OCI-LY7 (cell line): ENCODE results near the gene ARL15. TPM values are rescaled to one million over a fixed set of nuclear protein-coding genes. Genes with fewer than 3 reads are reported as not detected.

Experiments
- BruUV-seq: library from RNA; stranded (reverse); fragments of 400-500 nt; replicated peaks from 2 replicates; lab custom pipeline; 2021; lab: Mats Ljungman, UMichigan
- CTCF ChIA-PET: fragments of 300-600 bp; sonication (Branson Sonifier 250); formaldehyde crosslinking; loops from one replicate; lab custom pipeline; 2022; ENCODE audit warnings: antibody characterized with exemption; ENCODE audit not compliant: unreplicated experiment; lab: Charles Lee
- POLR2A ChIA-PET: fragments of 300-600 bp; sonication (Branson Sonifier 250); formaldehyde crosslinking; loops from one replicate; lab custom pipeline; 2022; ENCODE audit warnings: antibody characterized with exemption; lab: Charles Lee
- DNase-seq: peaks from one replicate; pipeline ENCODE4 v3.0.0-alpha.2; 2015; ENCODE audit warnings: low spot score
- H2AFZ ChIP-seq: fragments of 200-600 bp; sonication (generic), shearing (Covaris generic); 2 replicates; pipeline ENCODE4 v1.6.1; 2014; ENCODE audit warnings: mild to moderate bottlenecking, antibody characterized with exemption, low read length, moderate library complexity
- H3K27ac ChIP-seq: fragments of 200-600 bp; sonication (generic); 2 replicates; pipeline ENCODE4 v1.5.1; 2014; ENCODE audit warnings: mixed run types, low read depth, mild to moderate bottlenecking, moderate library complexity, low read length, inconsistent platforms; ENCODE audit not compliant: poor library complexity, severe bottlenecking
- H3K36me3 ChIP-seq: fragments of 200-600 bp; sonication (generic); 2 replicates; pipeline ENCODE4 v1.6.1; 2014; ENCODE audit warnings: mild to moderate bottlenecking, antibody characterized with exemption, low read length, moderate library complexity, mixed read lengths; ENCODE audit not compliant: insufficient read depth
- H3K4me1 ChIP-seq: fragments of 200-600 bp; sonication (generic); 2 replicates; pipeline ENCODE4 v1.5.1; 2014; ENCODE audit warnings: mild to moderate bottlenecking, low read length; ENCODE audit not compliant: insufficient read depth, poor library complexity, severe bottlenecking
- H3K4me2 ChIP-seq: fragments of 200-600 bp; sonication (generic); 2 replicates; pipeline ENCODE4 v1.6.1; 2014; ENCODE audit warnings: mild to moderate bottlenecking, low read length
- H3K4me3 ChIP-seq: fragments of 200-600 bp; sonication (generic); 2 replicates; pipeline ENCODE4 v1.5.1; 2014; ENCODE audit warnings: mild to moderate bottlenecking, low read depth, low read length; ENCODE audit not compliant: poor library complexity, severe bottlenecking
- H3K79me2 ChIP-seq: fragments of 200-600 bp; sonication (generic); 2 replicates; pipeline ENCODE4 v1.6.1; 2016; ENCODE audit warnings: low read depth, mild to moderate bottlenecking, low read length, moderate library complexity, mixed read lengths; ENCODE audit not compliant: insufficient read depth
- H3K9me2 ChIP-seq: fragments of 200-600 bp; sonication (generic); 2 replicates; pipeline ENCODE4 v1.6.1; 2016; ENCODE audit warnings: mild to moderate bottlenecking, low read length, mixed read lengths; ENCODE audit not compliant: insufficient read depth
- H3K9me3 ChIP-seq: fragments of 200-600 bp; sonication (generic); 2 replicates; pipeline ENCODE4 v1.6.1; 2014; ENCODE audit warnings: mild to moderate bottlenecking, mixed run types, low read length, mixed read lengths
- H4K20me1 ChIP-seq: fragments of 200-600 bp; sonication (generic); 2 replicates; pipeline ENCODE4 v1.6.1; 2014; ENCODE audit warnings: mild to moderate bottlenecking, antibody characterized with exemption, low read length, moderate library complexity, mixed read lengths; ENCODE audit not compliant: insufficient read depth
- EZH2phosphoT487 ChIP-seq: fragments of 200-600 bp; sonication (generic); IDR thresholded peaks from 2 replicates; pipeline ENCODE4 v1.6.1; 2018; ENCODE audit warnings: low read depth, borderline replicate concordance, mild to moderate bottlenecking, mixed run types, antibody characterized with exemption, low read length, moderate library complexity, mixed read lengths
- intact Hi-C: fragments of 100-400 bp; cut with micrococcal nuclease; formaldehyde crosslinking; loops from one replicate; pipeline ENCODE4 v1.10.0; 2022; ENCODE audit not compliant: unreplicated experiment
- total RNA-seq, 2 experiments: library from RNA; depleted of rRNA in 1 of 2; stranded (reverse); fragments of >200 nt in 1 of 2; shearing (Covaris generic) in 1 of 2; gene quantifications; 2 replicates each; pipeline ENCODE4 v1.2.3, GENCODE V29; 2014 to 2022
- TF ChIP-seq, protein P1 (sequence below): fragments of 200-600 bp; sonication (generic); conservative IDR thresholded peaks from 2 replicates; pipeline ENCODE4 v1.5.1; 2014; ENCODE audit warnings: mild to moderate bottlenecking, antibody characterized with exemption, low read length, moderate library complexity, mixed read lengths

Gene ARL15
- total RNA-seq, 2 experiments from 2014 or later: 18.8 to 24.4 TPM

- Histone ChIP-seq H3K4me1 (no peaks in the 10 kb centered on the region), H3K79me2 (no peaks in the 10 kb centered on the region), H3K4me2 (no peak overlapping the region), H3K4me3 (no peak overlapping the region), H4K20me1 (no peaks in the 10 kb centered on the region), H2AFZ (no peak overlapping the region), H3K27ac (no peak overlapping the region), H3K9me2 (no peaks in the 10 kb centered on the region), H3K36me3 (no peaks in the 10 kb centered on the region), H3K9me3 (no peaks in the 10 kb centered on the region)
- DNase-seq: no peak
- TF ChIP-seq, protein P1, sequence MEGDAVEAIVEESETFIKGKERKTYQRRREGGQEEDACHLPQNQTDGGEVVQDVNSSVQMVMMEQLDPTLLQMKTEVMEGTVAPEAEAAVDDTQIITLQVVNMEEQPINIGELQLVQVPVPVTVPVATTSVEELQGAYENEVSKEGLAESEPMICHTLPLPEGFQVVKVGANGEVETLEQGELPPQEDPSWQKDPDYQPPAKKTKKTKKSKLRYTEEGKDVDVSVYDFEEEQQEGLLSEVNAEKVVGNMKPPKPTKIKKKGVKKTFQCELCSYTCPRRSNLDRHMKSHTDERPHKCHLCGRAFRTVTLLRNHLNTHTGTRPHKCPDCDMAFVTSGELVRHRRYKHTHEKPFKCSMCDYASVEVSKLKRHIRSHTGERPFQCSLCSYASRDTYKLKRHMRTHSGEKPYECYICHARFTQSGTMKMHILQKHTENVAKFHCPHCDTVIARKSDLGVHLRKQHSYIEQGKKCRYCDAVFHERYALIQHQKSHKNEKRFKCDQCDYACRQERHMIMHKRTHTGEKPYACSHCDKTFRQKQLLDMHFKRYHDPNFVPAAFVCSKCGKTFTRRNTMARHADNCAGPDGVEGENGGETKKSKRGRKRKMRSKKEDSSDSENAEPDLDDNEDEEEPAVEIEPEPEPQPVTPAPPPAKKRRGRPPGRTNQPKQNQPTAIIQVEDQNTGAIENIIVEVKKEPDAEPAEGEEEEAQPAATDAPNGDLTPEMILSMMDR: no peak
- no peak for TF ChIP-seq EZH2phosphoT487
- CTCF ChIA-PET: no interaction called here
- POLR2A ChIA-PET: no interaction called here
- intact Hi-C loops: no loop called here
- no TSS peak for BruUV-seq
Measured at GRCh38 chr5:53913941-53914340, 396.4 kb downstream of the ARL15 start.

DNA sequence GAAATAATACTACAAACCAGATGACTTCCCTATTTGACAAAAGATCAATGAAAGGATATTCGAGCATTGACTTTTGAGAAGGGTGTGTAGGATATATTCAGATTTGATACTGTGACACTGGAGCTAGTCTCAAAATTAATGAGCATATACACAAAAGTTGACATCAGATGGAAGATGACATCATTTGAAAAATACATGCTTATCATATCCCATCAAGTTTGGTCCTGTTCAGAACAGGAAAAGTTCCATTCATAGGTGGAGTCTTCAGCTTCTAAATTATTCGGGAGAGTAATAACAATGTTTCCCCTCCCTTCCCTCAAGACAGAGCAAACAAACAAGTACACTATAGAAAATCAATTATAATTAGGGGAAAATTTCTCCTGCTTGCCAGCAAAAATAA lies 401.6 kb downstream of the ARL15 start:
- H4K20me1 ChIP-seq: no peaks in the 10 kb centered on the region
- H3K4me2 ChIP-seq: no peak overlapping the region
- no peak for TF ChIP-seq EZH2phosphoT487
- TF ChIP-seq, protein P1: no peak
- intact Hi-C loops: no loop called here
- ChIA-PET CTCF (no interaction called here), POLR2A (no interaction called here)
- no peaks in the 10 kb centered on the region for H3K36me3 ChIP-seq
- BruUV-seq: no TSS peak
- no peaks in the 10 kb centered on the region for H3K9me3 ChIP-seq
- H3K9me2 ChIP-seq: no peaks in the 10 kb centered on the region
- no peak for DNase-seq
- H3K79me2 ChIP-seq: no peaks in the 10 kb centered on the region
- H3K4me3 ChIP-seq: no peak overlapping the region
- no peak overlapping the region for H2AFZ ChIP-seq
- H3K27ac ChIP-seq: no peak overlapping the region
- no peaks in the 10 kb centered on the region for H3K4me1 ChIP-seq

- H3K36me3 ChIP-seq: no peaks in the 10 kb centered on the region
- CTCF ChIA-PET: no interaction called here
- H3K79me2 ChIP-seq: no peaks in the 10 kb centered on the region
- no peaks in the 10 kb centered on the region for H3K4me1 ChIP-seq
- H3K9me2 ChIP-seq: no peaks in the 10 kb centered on the region
- no peak overlapping the region for H3K4me2 ChIP-seq
- no peak overlapping the region for H3K4me3 ChIP-seq
- POLR2A ChIA-PET: no interaction called here
- H3K27ac ChIP-seq: no peak overlapping the region
- H3K9me3 ChIP-seq: no peaks in the 10 kb centered on the region
- TF ChIP-seq, protein P1: no peak
- no peak for TF ChIP-seq EZH2phosphoT487
- intact Hi-C loops: no loop called here
- H4K20me1 ChIP-seq: no peaks in the 10 kb centered on the region
- BruUV-seq: no TSS peak
- no peak for DNase-seq
- H2AFZ ChIP-seq: no peak overlapping the region
Measured at GRCh38 chr5:53907827-53908226, 402.5 kb downstream of the ARL15 start.
